HEK293 (cell line): ENCODE data around the gene RARRES2.
"Not testable (repeated sequence)": the region's sequence is repeated elsewhere in the genome, so short reads cannot be mapped to it uniquely, and the experiment has no call there.

Source experiments
- BCL11A ChIP-seq: fragments of 450-650 bp; formaldehyde crosslinking; IDR thresholded peaks from 2 replicates; pipeline ENCODE4 v1.5.1; 2016; ENCODE audit warnings: low read depth, missing biosample characterization, missing genetic modification characterization
- CTCF ChIP-seq: fragments of 450-650 bp; formaldehyde crosslinking; IDR thresholded peaks from 2 replicates; pipeline ENCODE4 v1.5.1; 2016; ENCODE audit warnings: missing biosample characterization, missing genetic modification characterization
- HOXA7 ChIP-seq: sonication (generic); formaldehyde crosslinking; IDR thresholded peaks from 2 replicates; pipeline ENCODE4 v1.8.1; 2022; ENCODE audit warnings: missing genetic modification reagents, borderline replicate concordance
- YY1 ChIP-seq: fragments of 450-650 bp; formaldehyde crosslinking; IDR thresholded peaks from 2 replicates; pipeline ENCODE4 v1.5.1; 2018; ENCODE audit warnings: missing biosample characterization, missing genetic modification characterization
- ZBTB21 ChIP-seq: fragments of 450-650 bp; formaldehyde crosslinking; IDR thresholded peaks from 2 replicates; pipeline ENCODE4 v1.5.1; 2017; ENCODE audit warnings: missing biosample characterization, missing genetic modification characterization
- ZBTB49 ChIP-seq: fragments of 450-650 bp; formaldehyde crosslinking; IDR thresholded peaks from 2 replicates; pipeline ENCODE4 v1.5.1; 2016; ENCODE audit warnings: missing biosample characterization, missing genetic modification characterization, low read depth
- ZFP69B ChIP-seq: fragments of 450-650 bp; formaldehyde crosslinking; IDR thresholded peaks from 2 replicates; pipeline ENCODE4 v1.5.1; 2016; ENCODE audit warnings: missing biosample characterization, missing genetic modification characterization
- ZNF558 ChIP-seq: fragments of 450-650 bp; formaldehyde crosslinking; IDR thresholded peaks from 2 replicates; pipeline ENCODE4 v1.5.1; 2016; ENCODE audit warnings: missing biosample characterization, missing genetic modification characterization
- ZNF561 ChIP-seq: fragments of 450-650 bp; IDR thresholded peaks from 2 replicates; pipeline ENCODE4 v1.5.1; 2018; ENCODE audit warnings: missing biosample characterization, missing genetic modification characterization, borderline replicate concordance
- ZNF701 ChIP-seq: fragments of 450-650 bp; formaldehyde crosslinking; IDR thresholded peaks from 2 replicates; pipeline ENCODE4 v1.5.1; 2016; ENCODE audit warnings: missing biosample characterization, missing genetic modification characterization
- TF ChIP-seq, protein P1 (sequence below): fragments of 450-650 bp; formaldehyde crosslinking; IDR thresholded peaks from 2 replicates; pipeline ENCODE4 v1.5.1; 2016; ENCODE audit warnings: missing biosample characterization, missing genetic modification characterization

DNA sequence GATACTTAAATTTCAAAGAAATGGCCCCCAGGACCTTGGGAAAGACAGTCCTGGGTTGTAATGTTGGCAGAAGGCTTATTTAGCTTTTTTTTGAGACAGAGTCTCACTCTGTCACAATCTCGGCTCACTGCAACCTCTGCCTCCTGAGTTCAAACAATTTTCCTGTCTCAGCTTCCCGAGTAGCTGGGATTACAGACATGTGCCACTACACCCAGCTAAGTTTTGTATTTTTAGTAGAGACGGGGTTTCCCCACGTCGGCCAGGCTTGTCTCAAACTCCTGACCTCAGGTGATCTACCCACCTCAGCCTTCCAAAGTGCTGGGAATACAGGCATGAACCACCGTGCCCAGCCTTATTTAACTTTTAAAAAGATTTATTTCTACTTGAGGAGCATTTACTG lies 44.5 kb upstream of the RARRES2 start:
- TF ChIP-seq, protein P1, sequence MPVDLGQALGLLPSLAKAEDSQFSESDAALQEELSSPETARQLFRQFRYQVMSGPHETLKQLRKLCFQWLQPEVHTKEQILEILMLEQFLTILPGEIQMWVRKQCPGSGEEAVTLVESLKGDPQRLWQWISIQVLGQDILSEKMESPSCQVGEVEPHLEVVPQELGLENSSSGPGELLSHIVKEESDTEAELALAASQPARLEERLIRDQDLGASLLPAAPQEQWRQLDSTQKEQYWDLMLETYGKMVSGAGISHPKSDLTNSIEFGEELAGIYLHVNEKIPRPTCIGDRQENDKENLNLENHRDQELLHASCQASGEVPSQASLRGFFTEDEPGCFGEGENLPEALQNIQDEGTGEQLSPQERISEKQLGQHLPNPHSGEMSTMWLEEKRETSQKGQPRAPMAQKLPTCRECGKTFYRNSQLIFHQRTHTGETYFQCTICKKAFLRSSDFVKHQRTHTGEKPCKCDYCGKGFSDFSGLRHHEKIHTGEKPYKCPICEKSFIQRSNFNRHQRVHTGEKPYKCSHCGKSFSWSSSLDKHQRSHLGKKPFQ (tag by site-specific recombination): not testable (repeated sequence)
- not testable (repeated sequence) for TF ChIP-seq CTCF (tag by site-specific recombination); ZBTB21; BCL11A (tag by site-specific recombination); YY1; ZNF558 (tag by site-specific recombination); ZFP69B; ZNF561; ZBTB49 (tag by site-specific recombination); ZNF701 (tag by site-specific recombination); HOXA7 (CRISPR knock-in tag)
